ENCODE measurements around the gene CNKSR1.

The CNKSR1 gene, protein sequence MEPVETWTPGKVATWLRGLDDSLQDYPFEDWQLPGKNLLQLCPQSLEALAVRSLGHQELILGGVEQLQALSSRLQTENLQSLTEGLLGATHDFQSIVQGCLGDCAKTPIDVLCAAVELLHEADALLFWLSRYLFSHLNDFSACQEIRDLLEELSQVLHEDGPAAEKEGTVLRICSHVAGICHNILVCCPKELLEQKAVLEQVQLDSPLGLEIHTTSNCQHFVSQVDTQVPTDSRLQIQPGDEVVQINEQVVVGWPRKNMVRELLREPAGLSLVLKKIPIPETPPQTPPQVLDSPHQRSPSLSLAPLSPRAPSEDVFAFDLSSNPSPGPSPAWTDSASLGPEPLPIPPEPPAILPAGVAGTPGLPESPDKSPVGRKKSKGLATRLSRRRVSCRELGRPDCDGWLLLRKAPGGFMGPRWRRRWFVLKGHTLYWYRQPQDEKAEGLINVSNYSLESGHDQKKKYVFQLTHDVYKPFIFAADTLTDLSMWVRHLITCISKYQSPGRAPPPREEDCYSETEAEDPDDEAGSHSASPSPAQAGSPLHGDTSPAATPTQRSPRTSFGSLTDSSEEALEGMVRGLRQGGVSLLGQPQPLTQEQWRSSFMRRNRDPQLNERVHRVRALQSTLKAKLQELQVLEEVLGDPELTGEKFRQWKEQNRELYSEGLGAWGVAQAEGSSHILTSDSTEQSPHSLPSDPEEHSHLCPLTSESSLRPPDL

DNA sequence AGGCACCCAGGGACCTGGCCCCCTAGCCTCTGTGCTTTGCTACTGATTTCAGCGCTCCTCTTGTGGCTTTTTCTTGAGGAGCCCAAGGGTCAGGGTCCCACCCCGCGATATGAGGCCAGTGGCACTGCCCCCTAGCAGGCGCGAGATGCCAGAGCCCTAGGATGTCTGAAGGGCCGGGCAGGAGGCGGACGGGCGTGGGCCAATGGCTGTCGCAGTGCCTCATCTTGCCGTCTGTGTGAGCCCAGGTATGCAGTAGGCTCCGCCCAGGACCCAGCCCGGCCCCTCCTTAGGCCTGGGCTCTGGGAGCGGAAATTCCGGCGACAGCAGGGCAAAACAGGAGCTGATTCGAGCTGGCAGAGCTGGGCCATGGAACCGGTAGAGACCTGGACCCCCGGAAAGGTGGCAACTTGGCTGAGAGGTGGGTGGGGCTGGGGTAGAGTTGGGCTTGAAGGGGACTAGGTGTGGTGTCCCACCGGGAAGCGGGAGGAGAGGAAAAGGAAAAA lies at the start of gene CNKSR1:
Gene CNKSR1, plus strand, starts transcription at position 310 of the 503 bp plus-strand sequence. Its CDS starts 57 bp downstream, at position 367.
- H3K4me3 ChIP-seq (ENCODE audit: low read depth, low read length) = peak within 1 kb of the TSS; percentile 29

DNA sequence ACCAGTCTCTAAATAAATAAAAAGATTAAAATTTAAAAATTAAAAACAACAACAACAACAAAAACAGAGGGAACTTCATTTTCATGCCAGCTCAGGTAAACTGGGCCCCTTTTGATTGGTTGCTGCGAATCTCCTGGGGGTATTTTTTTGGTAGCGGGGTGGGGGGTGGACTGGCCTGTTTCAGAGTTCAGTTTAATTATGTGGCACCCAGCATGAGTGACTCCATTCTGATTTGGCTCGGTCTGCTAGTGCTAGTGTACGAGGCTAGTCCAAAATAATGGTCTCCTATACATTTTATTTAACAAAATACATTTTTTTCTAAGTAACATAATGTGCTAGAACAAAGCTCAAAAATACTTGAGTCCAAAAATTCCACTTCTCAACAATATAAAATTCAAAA lies 47.5 kb upstream of the CNKSR1 start:
- TF ChIP-seq, protein P1, sequence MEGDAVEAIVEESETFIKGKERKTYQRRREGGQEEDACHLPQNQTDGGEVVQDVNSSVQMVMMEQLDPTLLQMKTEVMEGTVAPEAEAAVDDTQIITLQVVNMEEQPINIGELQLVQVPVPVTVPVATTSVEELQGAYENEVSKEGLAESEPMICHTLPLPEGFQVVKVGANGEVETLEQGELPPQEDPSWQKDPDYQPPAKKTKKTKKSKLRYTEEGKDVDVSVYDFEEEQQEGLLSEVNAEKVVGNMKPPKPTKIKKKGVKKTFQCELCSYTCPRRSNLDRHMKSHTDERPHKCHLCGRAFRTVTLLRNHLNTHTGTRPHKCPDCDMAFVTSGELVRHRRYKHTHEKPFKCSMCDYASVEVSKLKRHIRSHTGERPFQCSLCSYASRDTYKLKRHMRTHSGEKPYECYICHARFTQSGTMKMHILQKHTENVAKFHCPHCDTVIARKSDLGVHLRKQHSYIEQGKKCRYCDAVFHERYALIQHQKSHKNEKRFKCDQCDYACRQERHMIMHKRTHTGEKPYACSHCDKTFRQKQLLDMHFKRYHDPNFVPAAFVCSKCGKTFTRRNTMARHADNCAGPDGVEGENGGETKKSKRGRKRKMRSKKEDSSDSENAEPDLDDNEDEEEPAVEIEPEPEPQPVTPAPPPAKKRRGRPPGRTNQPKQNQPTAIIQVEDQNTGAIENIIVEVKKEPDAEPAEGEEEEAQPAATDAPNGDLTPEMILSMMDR (IDR thresholded peaks at IDR 0.05; ENCODE audit: borderline replicate concordance, insufficient read depth, low read depth, low read length) = no peak
- no peak overlapping the region for H3K4me3 ChIP-seq (ENCODE audit: low read depth, low read length)

More for the DNA sequence above, at the start of gene CNKSR1:
- TF ChIP-seq, protein P1 (IDR thresholded peaks at IDR 0.05; ENCODE audit: borderline replicate concordance, insufficient read depth, low read depth, low read length) = no peak

DNA sequence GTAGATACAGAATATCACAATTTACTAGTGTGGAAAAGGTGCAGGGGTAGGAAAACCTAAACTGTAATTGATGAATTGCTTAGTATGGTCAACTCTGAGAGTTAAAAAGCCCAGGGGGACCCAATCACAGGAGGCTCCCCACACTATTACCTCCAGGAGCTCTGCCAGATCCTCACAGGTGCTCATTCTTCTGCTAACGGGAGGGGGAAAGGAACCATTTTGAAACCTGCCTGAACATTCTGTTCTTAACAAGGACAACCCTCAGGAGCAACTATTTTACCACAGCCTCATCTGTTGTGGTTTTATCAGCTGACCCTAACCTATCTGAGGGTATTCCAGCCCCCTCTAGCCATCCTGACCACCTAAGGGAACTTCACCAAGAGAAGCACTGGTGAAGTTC lies 46.6 kb upstream of the CNKSR1 start:
- TF ChIP-seq, protein P1 (IDR thresholded peaks at IDR 0.05; ENCODE audit: borderline replicate concordance, insufficient read depth, low read depth, low read length) = no peak
- H3K4me3 ChIP-seq (ENCODE audit: low read depth, low read length) = no peak overlapping the region

DNA sequence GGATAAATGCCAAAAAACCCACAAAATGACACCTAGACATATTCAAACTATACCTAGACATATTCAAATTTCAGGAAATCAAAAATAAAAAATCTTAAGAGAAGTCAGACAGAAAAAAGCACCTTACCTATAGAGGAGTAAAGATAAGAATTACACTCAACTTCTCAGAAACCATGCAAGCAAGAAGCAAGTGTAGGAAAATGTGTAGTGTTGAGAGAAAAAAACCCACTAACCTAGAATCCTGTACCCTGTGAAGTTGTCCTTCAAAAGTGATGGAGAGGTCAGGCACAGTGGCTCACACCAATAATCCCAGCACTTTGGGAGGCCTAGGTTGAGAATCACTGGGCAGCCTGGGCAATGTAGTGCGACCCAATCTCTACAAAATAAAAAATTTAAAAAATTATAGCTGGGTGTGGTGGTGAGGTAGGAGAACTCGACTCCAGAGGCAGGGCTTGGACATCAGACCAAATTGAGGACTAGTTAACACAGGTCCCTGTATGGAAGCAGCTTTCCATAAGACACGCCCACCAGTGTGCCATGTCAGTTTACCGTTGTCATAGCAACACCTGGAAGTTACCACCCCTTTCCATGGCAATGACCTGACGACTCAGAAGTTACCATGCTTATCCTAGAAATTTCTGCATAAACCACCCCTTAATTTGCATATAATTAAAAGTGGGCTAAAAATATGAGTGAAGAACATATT lies 45.0 kb upstream of the CNKSR1 start:
- TF ChIP-seq, protein P1 (IDR thresholded peaks at IDR 0.05; ENCODE audit: borderline replicate concordance, insufficient read depth, low read depth, low read length) = no peak
- H3K4me3 ChIP-seq (ENCODE audit: low read depth, low read length) = no peak overlapping the region

DNA sequence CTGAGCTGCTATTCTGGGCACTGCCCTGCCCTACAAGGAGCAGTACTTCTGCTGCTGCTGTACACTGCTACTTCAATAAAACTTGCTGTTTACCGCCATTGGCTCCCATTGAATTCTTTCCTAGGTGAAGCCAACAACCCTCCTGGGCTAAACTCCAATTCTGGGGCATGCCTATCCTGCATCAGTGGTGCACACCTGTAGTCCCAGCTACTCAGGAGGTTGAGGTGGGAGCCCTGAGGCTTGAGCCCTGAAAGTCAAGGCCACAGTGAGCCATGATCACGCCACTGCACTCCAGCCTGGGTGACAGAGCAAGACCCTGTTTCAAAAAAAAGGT lies 44.5 kb upstream of the CNKSR1 start:
- H3K4me3 ChIP-seq (ENCODE audit: low read depth, low read length) = no peak overlapping the region
- TF ChIP-seq, protein P1 (IDR thresholded peaks at IDR 0.05; ENCODE audit: borderline replicate concordance, insufficient read depth, low read depth, low read length) = no peak

DNA sequence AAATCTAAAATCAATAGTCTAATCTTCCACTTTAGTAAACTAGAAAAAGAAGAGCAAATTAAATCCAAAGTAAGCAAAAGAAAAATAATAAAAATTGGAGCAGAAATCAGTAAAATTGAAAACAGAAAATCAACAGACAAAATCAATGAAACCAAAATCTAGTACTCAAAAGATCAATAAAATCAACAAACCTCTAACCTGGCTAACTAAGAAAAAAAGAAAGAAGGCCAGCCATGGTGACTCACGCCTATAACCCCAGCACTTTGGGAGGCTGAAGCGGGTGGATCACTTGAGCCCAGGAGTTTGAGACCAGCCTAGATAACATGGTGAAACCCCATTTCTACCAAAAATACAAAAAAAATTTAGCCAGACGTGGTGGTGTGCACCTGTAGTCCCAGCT lies 42.8 kb upstream of the CNKSR1 start:
- no peak overlapping the region for H3K4me3 ChIP-seq (ENCODE audit: low read depth, low read length)
- TF ChIP-seq, protein P1 (IDR thresholded peaks at IDR 0.05; ENCODE audit: borderline replicate concordance, insufficient read depth, low read depth, low read length) = no peak

Data from GM12875 (cell line).